Stimulated activated CD8-positive, alpha-beta memory T cell treated with anti-CD3 and anti-CD28 coated beads, Interleukin-12 subunit alpha, Interleukin-12 subunit beta, amount 100 ng/mL, for 1 hour (primary cell): Measurements from ENCODE around the gene COQ4.

Experiments used
- DNase-seq: peaks from one replicate; pipeline ENCODE4 v3.0.0-alpha.2; 2020; ENCODE audit warnings: low read depth

COQ4 gene

DNA sequence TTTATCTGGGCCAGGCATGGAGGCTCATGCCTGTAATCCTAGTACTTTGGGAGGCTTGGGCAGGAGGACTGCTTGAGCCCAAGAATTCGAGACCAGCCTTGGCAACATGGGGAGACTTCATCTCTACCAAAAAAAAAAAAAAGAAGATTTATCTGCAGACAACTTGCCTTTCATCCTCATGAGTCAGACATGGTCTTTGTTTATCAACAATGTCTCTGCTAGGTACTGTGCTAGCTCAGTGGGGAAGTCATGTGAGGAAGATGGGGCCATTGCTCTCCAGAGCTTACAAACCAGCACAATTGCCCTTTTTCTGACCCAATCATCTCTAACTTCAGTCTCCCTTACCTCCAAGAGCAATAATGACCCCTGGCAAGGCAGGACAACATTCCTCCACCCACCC lies 50.1 kb downstream of the COQ4 start:
- no peak for DNase-seq

DNA sequence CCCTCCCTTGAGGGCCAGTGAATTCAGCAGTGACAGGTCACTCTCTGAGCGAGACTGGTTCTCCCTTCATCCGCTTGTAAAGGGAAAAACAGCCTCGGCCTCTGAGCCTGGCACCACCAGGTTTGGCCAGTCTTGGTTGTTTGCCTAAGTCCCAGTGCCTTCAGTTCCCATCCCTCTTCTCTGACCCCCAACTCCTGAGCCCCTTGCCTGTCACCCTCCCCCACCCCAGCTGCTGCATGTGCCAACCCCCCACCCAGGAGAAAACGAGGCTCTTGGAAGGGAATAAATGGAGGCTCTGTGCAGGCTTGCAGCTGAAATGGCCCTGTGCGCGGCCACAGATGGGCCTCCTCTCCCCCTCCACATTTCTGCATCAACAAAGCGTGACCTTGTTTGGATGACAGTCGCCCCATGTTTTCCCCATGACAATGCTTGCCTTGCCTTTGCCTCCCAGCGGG lies 51.6 kb downstream of the COQ4 start:
- no peak for DNase-seq

DNA sequence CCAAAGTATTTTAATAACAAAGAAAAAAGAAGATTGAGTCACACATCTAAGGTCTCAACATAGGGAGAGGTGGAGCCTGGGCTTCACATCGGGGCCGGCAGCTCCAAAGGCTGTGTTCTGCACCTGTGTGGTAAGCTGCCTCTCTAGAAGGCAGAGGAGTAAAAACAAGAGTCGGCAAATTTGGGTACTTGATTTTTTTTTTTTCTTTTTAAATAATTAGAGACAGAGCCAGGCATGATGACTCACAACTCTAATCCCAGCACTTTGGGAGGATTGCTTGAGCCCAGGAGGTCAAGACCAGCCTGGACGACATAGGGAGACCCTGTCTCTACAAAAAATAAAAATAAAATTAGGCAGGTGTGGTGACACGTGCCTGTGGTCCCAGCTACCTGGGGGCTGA lies 53.2 kb downstream of the COQ4 start:
- no peak for DNase-seq

DNA sequence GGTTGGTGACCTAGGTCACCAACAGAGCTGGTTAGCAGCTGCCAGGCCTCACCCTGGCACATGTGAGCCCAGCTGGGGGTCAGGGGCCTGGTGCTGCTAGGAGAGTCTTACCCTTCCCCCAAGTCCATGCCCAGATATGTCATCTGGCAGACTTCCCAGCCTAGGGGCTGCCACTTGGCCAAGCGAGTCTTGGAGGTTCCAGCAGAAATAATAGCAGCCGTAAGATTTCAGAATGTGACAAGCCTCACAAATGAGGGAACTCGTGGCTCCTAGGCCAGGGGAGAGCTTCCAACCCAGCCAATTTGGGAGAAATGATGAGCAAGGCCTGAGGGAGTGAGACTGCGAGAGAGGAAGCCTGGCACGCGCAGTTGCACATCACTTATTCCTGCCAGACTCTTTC lies 59.6 kb downstream of the COQ4 start:
- no peak for DNase-seq

DNA sequence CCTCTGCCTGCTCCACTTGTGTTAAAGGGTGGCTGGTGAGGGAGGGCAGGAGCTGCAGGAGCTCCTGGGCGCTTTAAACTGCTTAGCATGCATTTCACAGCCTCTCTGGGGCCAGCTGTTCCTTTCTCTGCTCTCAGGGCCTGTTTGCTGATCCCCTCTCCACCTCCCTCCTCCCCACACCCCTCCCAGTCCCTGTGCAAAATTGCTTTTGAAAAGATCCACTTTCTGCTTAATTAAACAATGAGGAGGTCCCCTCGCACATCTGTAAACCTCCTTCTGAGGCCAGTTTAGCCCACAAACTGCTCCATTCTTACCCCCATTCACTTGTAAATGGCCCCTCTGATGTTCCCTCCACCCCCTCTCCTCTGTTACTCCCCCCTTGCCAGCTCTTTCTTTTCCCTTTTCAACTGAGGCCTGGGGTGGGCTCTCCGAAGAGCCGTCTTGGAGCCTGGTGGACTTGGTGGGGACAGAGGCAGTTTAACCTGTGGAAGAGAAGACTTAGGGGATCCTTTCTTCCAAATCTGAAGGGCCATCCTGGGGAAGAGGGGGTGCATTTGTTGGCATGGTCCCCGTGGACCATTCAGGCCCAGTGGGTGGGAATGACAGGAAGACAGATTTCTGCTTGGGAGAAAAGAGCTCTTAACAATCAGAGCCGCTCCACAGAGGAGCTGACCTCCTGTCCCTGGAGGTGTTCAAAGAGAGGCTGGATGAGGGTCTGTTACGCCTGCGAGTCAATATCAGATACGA lies 60.5 kb downstream of the COQ4 start:
- DNase-seq: no peak
